Mononuclear cell (primary cell): Measurements from ENCODE around the gene MSTO1. TPM values are rescaled to one million over a fixed set of nuclear protein-coding genes. Genes with fewer than 3 reads are reported as not detected.
"Not testable (repeated sequence)": the region's sequence is repeated elsewhere in the genome, so short reads cannot be mapped to it uniquely, and the experiment has no call there.

ENCODE experiments used
- H3K27me3 ChIP-seq: 2 replicates; pipeline ENCODE4 v1.6.0; 2011; ENCODE audit warnings: low read length, control low read depth; ENCODE audit not compliant: insufficient read depth
- H3K4me1 ChIP-seq: 2 replicates; pipeline ENCODE4 v1.5.1; 2011; ENCODE audit warnings: mild to moderate bottlenecking, low read length, control low read depth; ENCODE audit not compliant: insufficient read depth
- H3K4me3 ChIP-seq: 2 replicates; pipeline ENCODE4 v1.5.1; 2011; ENCODE audit warnings: mild to moderate bottlenecking, low read length, moderate library complexity
- H3K9me3 ChIP-seq: 2 replicates; pipeline ENCODE4 v1.5.1; 2011; ENCODE audit warnings: low read depth, mild to moderate bottlenecking, control low read depth, low read length
- total RNA-seq: library from RNA; depleted of rRNA; stranded (reverse); fragments of >200 nt; gene quantifications from one replicate; pipeline ENCODE4 v1.2.3, GENCODE V29; 2012

MSTO1 gene
- total RNA-seq, 1 donor: 15.0 TPM

DNA sequence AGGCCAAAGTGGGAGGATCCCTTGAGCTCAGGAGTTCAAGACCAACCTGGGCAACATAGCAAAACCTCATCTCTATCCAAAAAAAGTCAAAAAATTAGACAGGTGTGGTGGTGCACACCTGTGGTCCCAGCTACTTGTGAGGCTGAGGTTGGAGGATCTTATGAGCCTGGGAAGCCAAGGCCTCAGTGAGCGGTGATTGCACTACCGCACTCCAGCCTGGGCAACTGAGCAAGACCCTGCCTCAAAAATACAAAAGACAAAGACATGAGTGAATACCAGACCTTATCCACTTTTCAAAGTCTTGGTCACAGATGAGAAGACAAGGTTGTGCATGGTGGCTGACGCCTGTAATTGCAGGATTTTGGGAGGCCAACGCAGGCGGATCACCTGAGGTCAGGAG is 13.2 kb upstream of the MSTO1 start:
- peaks cover 4% of the 10 kb centered on the region for H3K4me1 ChIP-seq
- no peaks in the 10 kb centered on the region for H3K27me3 ChIP-seq
- no peak overlapping the region for H3K4me3 ChIP-seq
- no peaks in the 10 kb centered on the region for H3K9me3 ChIP-seq

GRCh38 chr1:155598842-155599331 is 11.1 kb upstream of the MSTO1 start:
- H3K27me3 ChIP-seq: no peaks in the 10 kb centered on the region

DNA sequence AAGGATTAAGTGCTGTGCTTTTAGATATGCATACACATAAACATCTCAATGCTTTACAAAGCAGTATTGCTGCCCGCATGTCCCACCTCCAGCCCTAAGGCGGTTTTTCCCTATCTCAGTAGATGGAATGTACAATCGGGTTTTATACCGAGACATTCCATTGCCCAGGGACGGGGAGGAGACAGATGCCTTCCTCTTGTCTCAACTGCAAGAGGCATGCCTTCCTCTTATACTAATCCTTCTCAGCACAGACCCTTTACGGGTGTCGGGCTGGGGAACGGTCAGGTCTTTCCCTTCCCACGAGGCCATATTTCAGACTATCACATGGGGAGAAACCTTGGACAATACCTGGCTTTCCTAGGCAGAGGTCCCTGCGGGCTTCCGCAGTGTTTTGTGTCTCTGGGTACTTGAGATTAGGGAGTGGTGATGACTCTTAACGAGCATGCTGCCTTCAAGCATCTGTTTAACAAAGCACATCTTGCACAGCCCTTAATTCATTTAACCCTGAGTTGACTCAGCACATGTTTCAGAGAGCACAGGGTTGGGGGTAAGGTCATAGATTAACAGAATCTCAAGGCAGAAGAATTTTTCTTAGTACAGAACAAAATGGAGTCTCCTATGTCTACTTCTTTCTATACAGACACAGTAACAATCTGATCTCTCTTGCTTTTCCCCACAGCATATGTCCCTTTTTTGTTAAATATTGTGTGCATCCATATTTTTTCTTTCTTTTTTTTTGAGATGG is 10.0 kb upstream of the MSTO1 start:
- not testable (repeated sequence) for H3K4me3 ChIP-seq, H3K4me1 ChIP-seq, H3K27me3 ChIP-seq, H3K9me3 ChIP-seq

More at GRCh38 chr1:155598842-155599331, 11.1 kb upstream of the MSTO1 start:
- H3K4me1 ChIP-seq: peaks cover 4% of the 10 kb centered on the region
- H3K9me3 ChIP-seq: no peaks in the 10 kb centered on the region
- H3K4me3 ChIP-seq: no peak overlapping the region

- H3K4me3 ChIP-seq: no peak overlapping the region
- no peaks in the 10 kb centered on the region for H3K27me3 ChIP-seq
- peaks cover 5% of the 10 kb centered on the region for H3K4me1 ChIP-seq
- H3K9me3 ChIP-seq: no peaks in the 10 kb centered on the region
These were observed 2.3 kb upstream of the MSTO1 start for GRCh38 chr1:155607708-155608107.

GRCh38 chr1:155608888-155609225 is 1.2 kb upstream of the MSTO1 start:
- Histone ChIP-seq H3K4me3 (no peak overlapping the region), H3K27me3 (no peaks in the 10 kb centered on the region), H3K9me3 (no peaks in the 10 kb centered on the region)

GRCh38 chr1:155610257-155610647 is 234 bp downstream of the MSTO1 start:
- H3K9me3 ChIP-seq, H3K27me3 ChIP-seq, H3K4me1 ChIP-seq: not testable (repeated sequence)
- H3K4me3 ChIP-seq: peak overlapping the region; percentile 66

More at GRCh38 chr1:155608888-155609225, 1.2 kb upstream of the MSTO1 start:
- H3K4me1 ChIP-seq: peaks cover 5% of the 10 kb centered on the region

DNA sequence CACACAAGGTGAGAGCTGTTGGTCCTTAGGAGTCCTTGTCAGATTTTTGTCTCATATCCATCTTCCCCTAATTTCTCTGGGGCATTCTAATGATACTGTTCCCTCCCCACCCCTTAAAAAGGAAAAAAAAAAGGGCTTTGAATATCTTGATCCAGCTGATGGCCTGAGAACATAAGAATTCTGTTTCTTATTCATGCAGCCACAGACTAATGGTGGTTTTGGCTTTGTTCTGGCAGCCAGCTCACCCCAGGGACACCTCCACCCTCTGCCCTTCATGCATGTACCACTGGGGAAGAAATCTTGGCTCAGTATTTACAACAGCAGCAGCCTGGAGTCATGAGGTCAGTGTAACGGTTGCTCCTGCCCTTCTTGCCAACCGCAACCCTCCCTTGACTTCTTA is 3.2 kb downstream of the MSTO1 start:
- not testable (repeated sequence) for H3K4me3 ChIP-seq, H3K9me3 ChIP-seq, H3K4me1 ChIP-seq, H3K27me3 ChIP-seq

DNA sequence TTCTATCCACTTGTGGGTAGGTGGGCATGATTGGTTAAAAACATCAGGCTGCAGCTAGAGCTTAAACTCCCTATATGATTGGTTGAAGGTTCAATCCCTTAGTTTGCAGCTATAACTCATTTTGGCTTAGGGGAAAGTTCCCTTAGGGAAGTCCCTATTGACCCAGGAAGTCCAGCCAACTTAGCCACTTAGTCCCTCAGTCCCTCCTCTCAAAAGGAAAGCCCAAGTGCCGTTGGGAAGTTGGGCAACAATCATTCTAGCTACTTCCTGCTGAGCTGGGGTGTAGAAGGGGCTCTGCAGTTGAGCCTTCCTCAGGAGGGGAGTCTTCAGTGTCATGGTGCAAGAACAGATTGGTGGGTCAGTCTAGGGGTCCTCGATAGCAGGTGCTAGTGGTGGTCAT is 12.2 kb downstream of the MSTO1 start:
- H3K4me3 ChIP-seq: no peak overlapping the region
- no peaks in the 10 kb centered on the region for H3K9me3 ChIP-seq
- no peaks in the 10 kb centered on the region for H3K27me3 ChIP-seq

DNA sequence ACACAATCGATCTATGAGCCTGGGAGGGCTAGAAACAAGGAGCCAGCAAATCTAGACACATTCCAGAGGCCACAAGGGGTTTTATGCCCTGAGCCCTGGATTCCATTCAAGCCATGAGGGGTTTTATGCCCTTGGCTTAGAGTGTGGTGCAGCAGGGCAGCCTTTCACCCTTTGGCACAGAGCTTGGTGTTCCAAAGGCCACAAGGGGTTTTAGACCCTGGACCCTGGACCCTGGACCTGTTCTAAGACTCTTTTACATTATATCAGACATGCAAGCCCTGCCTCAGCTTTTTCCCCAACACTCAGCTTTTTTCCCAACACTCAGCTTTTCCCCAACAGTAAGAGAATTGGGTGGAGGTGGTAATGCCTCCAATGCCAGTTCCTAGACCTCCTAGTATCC is 13.3 kb downstream of the MSTO1 start:
- Histone ChIP-seq H3K4me1 (no peaks in the 10 kb centered on the region), H3K4me3 (no peak overlapping the region), H3K27me3 (no peaks in the 10 kb centered on the region), H3K9me3 (no peaks in the 10 kb centered on the region)

More for the DNA sequence above, 12.2 kb downstream of the MSTO1 start:
- H3K4me1 ChIP-seq: no peaks in the 10 kb centered on the region

DNA sequence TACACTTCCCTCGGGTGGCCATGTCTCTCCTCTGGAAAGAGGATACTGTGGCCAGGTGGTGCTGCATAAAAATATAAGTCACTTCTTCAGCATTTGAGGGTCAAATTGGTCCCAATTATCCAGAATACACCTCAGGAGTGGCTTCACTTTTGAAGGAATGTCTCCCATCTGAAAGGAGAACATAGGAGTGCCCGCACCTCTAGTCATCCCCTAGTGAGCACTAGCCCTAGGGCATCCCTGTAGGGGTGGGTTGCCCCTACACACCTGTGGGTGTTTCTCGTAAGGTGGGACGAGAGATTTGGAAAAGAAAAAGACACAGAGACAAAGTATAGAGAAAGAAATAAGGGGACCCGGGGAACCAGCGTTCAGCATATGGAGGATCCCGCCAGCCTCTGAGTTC is 16.4 kb downstream of the MSTO1 start:
- not testable (repeated sequence) for H3K27me3 ChIP-seq, H3K9me3 ChIP-seq, H3K4me3 ChIP-seq, H3K4me1 ChIP-seq

DNA sequence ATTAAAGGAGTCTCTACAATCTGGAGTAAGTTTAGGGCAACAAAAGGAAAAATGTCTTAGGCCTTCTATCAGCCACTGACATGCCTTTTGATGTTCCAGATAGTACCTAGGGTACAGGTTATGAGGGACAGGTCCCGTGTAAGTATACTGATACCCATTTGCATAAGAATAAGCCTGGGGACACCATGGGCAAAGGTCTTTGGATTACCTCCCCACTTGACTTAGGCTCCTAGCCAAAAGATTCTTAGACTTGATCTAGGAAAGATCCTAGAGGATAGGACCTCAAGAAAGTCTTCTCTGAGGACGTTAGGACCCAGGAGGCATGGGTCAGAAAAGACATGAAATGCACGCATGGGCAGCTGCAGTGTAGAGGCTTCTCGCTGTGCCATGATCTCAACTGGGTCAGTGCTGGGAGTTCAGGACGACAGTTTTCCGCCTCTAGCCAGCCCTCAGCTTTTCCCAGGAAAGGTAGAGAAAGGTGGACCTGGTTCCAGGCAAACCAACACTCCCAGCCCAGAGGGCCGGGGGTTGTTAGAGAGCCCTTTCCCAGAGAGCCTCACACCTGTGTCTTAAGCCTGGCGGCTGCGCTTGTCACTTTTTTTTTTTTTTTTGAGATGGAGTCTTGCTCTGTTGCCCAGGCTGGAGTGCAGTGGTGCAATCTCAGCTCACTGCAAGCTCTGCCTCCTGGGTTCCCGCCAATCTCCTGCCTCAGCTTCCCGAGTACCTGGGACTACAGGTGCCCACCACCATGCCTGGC is 26.6 kb downstream of the MSTO1 start:
- Histone ChIP-seq H3K4me3 (peak overlapping the region; percentile 60), H3K9me3 (no peaks in the 10 kb centered on the region)

GRCh38 chr1:155640367-155640766 is 30.3 kb downstream of the MSTO1 start:
- Histone ChIP-seq H3K27me3 (no peaks in the 10 kb centered on the region), H3K4me1 (peaks cover 28% of the 10 kb centered on the region), H3K9me3 (no peaks in the 10 kb centered on the region), H3K4me3 (no peak overlapping the region)

More for the DNA sequence above, 26.6 kb downstream of the MSTO1 start:
- H3K4me1 ChIP-seq: peaks cover 24% of the 10 kb centered on the region
- H3K27me3 ChIP-seq: no peaks in the 10 kb centered on the region

GRCh38 chr1:155642559-155643180 is 32.7 kb downstream of the MSTO1 start:
- not testable (repeated sequence) for H3K4me3 ChIP-seq, H3K9me3 ChIP-seq, H3K27me3 ChIP-seq
- H3K4me1 ChIP-seq: peaks cover 22% of the 10 kb centered on the region

- H3K9me3 ChIP-seq: no peaks in the 10 kb centered on the region
- peaks cover 20% of the 10 kb centered on the region for H3K4me1 ChIP-seq
- no peak overlapping the region for H3K4me3 ChIP-seq
- no peaks in the 10 kb centered on the region for H3K27me3 ChIP-seq
These were observed 33.2 kb downstream of the MSTO1 start for GRCh38 chr1:155643230-155643629.

- Histone ChIP-seq H3K27me3 (no peaks in the 10 kb centered on the region), H3K4me3 (no peak overlapping the region), H3K4me1 (peaks cover 37% of the 10 kb centered on the region), H3K9me3 (no peaks in the 10 kb centered on the region)
These were observed 35.1 kb downstream of the MSTO1 start for GRCh38 chr1:155645034-155645598.
